DOHH2 (cell line): ENCODE results near the gene HYDIN.

ENCODE experiments used
- H3F3A ChIP-seq: fragments of 200-600 bp; sonication (generic), shearing (Covaris generic); 2 replicates; pipeline ENCODE4 v1.6.0; 2016; ENCODE audit warnings: antibody characterized with exemption, mild to moderate bottlenecking; ENCODE audit not compliant: control insufficient read depth, insufficient read depth
- H3K27ac ChIP-seq: fragments of 200-600 bp; sonication (generic); 2 replicates; pipeline ENCODE4 v1.5.1; 2014; ENCODE audit warnings: low read depth, mild to moderate bottlenecking, low read length, moderate library complexity
- H3K27me3 ChIP-seq: fragments of 200-600 bp; sonication (generic); 2 replicates; pipeline ENCODE4 v1.6.1; 2014; ENCODE audit warnings: mild to moderate bottlenecking, low read length, mixed read lengths; ENCODE audit not compliant: control insufficient read depth
- H3K36me3 ChIP-seq: fragments of 200-600 bp; sonication (generic); 2 replicates; pipeline ENCODE4 v1.6.1; 2014; ENCODE audit warnings: mild to moderate bottlenecking, low read length, moderate library complexity, mixed read lengths; ENCODE audit not compliant: control insufficient read depth
- H3K4me1 ChIP-seq: fragments of 200-600 bp; sonication (generic); 2 replicates; pipeline ENCODE4 v1.6.1; 2014; ENCODE audit warnings: mild to moderate bottlenecking, low read length, mixed read lengths; ENCODE audit not compliant: control insufficient read depth
- H3K4me2 ChIP-seq: fragments of 200-600 bp; sonication (generic); 2 replicates; pipeline ENCODE4 v1.6.0; 2014; ENCODE audit warnings: mild to moderate bottlenecking, low read length, moderate library complexity
- H3K4me3 ChIP-seq: fragments of 200-600 bp; sonication (generic); 2 replicates; pipeline ENCODE4 v1.5.1; 2014; ENCODE audit warnings: mild to moderate bottlenecking, low read length, mixed read lengths
- H3K79me2 ChIP-seq: fragments of 200-600 bp; sonication (generic); 2 replicates; pipeline ENCODE4 v1.6.1; 2014; ENCODE audit warnings: mild to moderate bottlenecking, low read length, mixed read lengths; ENCODE audit not compliant: control insufficient read depth
- H3K9me2 ChIP-seq: fragments of 200-600 bp; sonication (generic); replicated peaks from 2 replicates; pipeline ENCODE4 v1.6.1; 2014; ENCODE audit warnings: mild to moderate bottlenecking, low read length, mixed read lengths; ENCODE audit not compliant: control insufficient read depth
- H3K9me3 ChIP-seq: fragments of 200-600 bp; sonication (generic); 2 replicates; pipeline ENCODE4 v1.6.1; 2014; ENCODE audit warnings: antibody characterized with exemption, low read length, mixed read lengths; ENCODE audit not compliant: control insufficient read depth, insufficient read depth
- H4K20me1 ChIP-seq: fragments of 200-600 bp; sonication (generic); 2 replicates; pipeline ENCODE4 v1.6.0; 2014; ENCODE audit warnings: low read depth, mild to moderate bottlenecking, antibody characterized with exemption, low read length, moderate library complexity; ENCODE audit not compliant: control insufficient read depth, insufficient read depth
- EZH2phosphoT487 ChIP-seq: fragments of 200-600 bp; sonication (generic); IDR thresholded peaks from 2 replicates; pipeline ENCODE4 v1.6.1; 2017; ENCODE audit warnings: borderline replicate concordance, mild to moderate bottlenecking, antibody characterized with exemption, low read length, moderate library complexity, mixed read lengths
- TF ChIP-seq, protein P1 (sequence below): fragments of 200-600 bp; sonication (generic); IDR thresholded peaks from one replicate; pipeline ENCODE4 v1.5.1; 2014; ENCODE audit warnings: antibody characterized with exemption, mild to moderate bottlenecking, low read depth, low read length; ENCODE audit not compliant: poor library complexity, severe bottlenecking

HYDIN gene

DNA sequence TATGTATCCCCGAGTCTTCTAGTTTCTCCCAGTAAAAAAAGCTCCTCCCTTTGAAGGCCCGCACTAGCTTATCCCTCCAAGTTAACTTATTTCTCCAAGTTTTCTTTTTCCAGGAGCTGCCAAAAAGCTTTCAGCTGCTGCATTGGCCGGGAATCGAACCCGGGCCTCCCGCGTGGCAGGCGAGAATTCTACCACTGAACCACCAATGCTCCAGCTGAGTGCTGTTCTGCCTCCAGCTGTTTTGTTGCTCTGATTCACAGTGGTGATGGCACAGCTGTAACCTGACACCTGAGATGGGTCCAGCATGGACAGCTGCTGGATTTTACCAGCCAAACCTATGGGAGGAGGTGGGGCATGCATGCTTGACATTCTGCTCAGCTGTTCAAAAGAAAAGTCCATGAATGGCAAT lies 451.6 kb downstream of the HYDIN start:
- Histone ChIP-seq H4K20me1 (no peaks in the 10 kb centered on the region), H3K4me3 (no peak overlapping the region), H3K9me2 (no peaks in the 10 kb centered on the region), H3K4me2 (no peak overlapping the region), H3K9me3 (no peaks in the 10 kb centered on the region), H3K27ac (no peak overlapping the region), H3K4me1 (no peaks in the 10 kb centered on the region), H3K36me3 (peaks cover 56% of the 10 kb centered on the region), H3F3A (no peaks in the 10 kb centered on the region), H3K79me2 (no peaks in the 10 kb centered on the region), H3K27me3 (no peaks in the 10 kb centered on the region)
- TF ChIP-seq, protein P1, sequence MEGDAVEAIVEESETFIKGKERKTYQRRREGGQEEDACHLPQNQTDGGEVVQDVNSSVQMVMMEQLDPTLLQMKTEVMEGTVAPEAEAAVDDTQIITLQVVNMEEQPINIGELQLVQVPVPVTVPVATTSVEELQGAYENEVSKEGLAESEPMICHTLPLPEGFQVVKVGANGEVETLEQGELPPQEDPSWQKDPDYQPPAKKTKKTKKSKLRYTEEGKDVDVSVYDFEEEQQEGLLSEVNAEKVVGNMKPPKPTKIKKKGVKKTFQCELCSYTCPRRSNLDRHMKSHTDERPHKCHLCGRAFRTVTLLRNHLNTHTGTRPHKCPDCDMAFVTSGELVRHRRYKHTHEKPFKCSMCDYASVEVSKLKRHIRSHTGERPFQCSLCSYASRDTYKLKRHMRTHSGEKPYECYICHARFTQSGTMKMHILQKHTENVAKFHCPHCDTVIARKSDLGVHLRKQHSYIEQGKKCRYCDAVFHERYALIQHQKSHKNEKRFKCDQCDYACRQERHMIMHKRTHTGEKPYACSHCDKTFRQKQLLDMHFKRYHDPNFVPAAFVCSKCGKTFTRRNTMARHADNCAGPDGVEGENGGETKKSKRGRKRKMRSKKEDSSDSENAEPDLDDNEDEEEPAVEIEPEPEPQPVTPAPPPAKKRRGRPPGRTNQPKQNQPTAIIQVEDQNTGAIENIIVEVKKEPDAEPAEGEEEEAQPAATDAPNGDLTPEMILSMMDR = no peak
- no peak for TF ChIP-seq EZH2phosphoT487

DNA sequence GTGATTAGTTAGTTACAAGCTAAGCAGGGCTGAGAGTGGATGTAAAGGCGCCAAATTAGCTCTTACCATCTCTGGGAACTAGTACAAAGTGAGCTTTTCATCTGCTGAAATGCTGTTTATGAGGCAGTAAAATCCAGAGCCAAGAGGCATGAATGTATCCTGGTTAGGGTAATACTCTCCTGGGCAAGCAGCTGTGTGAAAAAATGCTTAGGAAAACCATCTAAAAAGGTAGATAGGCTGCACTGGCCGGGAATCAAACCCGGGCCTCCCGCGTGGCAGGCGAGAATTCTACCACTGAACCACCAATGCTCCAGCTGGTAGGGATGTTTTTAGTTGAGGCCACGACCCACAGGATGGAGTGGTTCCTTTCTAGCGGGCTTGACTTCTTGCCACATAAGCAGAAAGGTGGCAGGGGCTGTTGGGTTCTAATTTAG lies 452.5 kb downstream of the HYDIN start:
- no peaks in the 10 kb centered on the region for H3K9me2 ChIP-seq
- H3K27me3 ChIP-seq = no peaks in the 10 kb centered on the region
- H3K4me1 ChIP-seq = no peaks in the 10 kb centered on the region
- H3K79me2 ChIP-seq = no peaks in the 10 kb centered on the region
- no peak overlapping the region for H3K27ac ChIP-seq
- TF ChIP-seq, protein P1 = no peak
- TF ChIP-seq EZH2phosphoT487 = no peak
- no peaks in the 10 kb centered on the region for H4K20me1 ChIP-seq
- H3K4me2 ChIP-seq = no peak overlapping the region
- H3K36me3 ChIP-seq = peaks cover 51% of the 10 kb centered on the region
- no peaks in the 10 kb centered on the region for H3K9me3 ChIP-seq
- no peaks in the 10 kb centered on the region; the same call in 1 of the 2 replicates for H3F3A ChIP-seq
- H3K4me3 ChIP-seq = no peak overlapping the region

DNA sequence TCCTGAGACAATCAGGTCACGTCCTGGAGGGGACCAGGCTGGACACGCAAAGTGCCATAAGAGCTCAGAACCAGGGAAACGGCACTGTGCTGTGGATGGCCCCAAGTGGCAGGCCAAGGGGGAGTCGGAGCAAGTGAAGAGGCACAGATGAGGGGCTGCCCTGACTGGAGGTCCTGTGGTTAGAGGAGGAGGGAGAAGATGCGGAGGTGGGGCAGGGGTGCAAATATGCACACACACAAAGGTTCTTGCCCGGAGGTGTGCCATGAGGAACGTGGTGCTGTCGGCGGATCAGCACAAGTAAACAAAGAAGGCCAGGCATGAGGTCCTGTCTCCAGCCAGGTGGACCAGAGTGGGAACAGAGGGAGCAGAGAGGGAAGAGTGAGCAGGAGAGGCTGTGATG lies 453.0 kb downstream of the HYDIN start:
- H3K27ac ChIP-seq = no peak overlapping the region
- H3K36me3 ChIP-seq = peaks cover 51% of the 10 kb centered on the region

More for the DNA sequence above, 453.0 kb downstream of the HYDIN start:
- H3K9me3 ChIP-seq = no peaks in the 10 kb centered on the region
- no peaks in the 10 kb centered on the region for H4K20me1 ChIP-seq
- no peaks in the 10 kb centered on the region for H3K27me3 ChIP-seq
- no peak for TF ChIP-seq EZH2phosphoT487
- TF ChIP-seq, protein P1 = no peak
- no peaks in the 10 kb centered on the region for H3K9me2 ChIP-seq
- peaks cover 1% of the 10 kb centered on the region; the same call in 1 of the 2 replicates for H3F3A ChIP-seq
- no peak overlapping the region for H3K4me2 ChIP-seq
- H3K4me1 ChIP-seq = no peaks in the 10 kb centered on the region
- H3K79me2 ChIP-seq = no peaks in the 10 kb centered on the region
- H3K4me3 ChIP-seq = no peak overlapping the region
